GM19463 (cell line): ENCODE measurements around the gene OR52A5.
"Not testable (repeated sequence)": the region's sequence is repeated elsewhere in the genome, so short reads cannot be mapped to it uniquely, and the experiment has no call there.

Source experiments
- ATAC-seq: cut with Tn5 transposase; IDR thresholded peaks from one replicate; pipeline ENCODE4 v1.9.1; 2021; ENCODE audit warnings: mild to moderate bottlenecking, moderate library complexity; ENCODE audit not compliant: unreplicated experiment

The OR52A5 gene

DNA sequence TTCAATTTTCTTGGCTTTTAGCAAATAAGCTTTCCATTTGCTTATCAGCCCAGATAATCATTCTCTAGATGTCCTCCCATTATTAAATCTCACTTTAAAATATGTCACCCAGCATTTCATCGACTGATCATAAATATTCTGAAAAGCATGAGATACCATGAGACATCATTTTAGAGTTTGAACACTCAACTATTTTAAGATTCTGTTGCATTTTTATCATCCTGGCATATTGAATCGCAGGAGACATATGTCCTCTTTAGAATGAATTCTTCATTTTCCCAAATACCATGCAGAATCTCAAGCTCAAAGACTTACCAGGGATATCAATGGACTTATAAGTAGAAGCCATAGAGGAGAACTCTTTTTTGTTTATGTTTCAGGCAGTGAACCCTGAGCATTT, at the start of gene OR52A5:
TSS of gene OR52A5 (minus strand) at position 361 of the 400 bp plus-strand sequence. CDS start 5,714 bp downstream, outside the sequence.
- ATAC-seq, result no peak

DNA sequence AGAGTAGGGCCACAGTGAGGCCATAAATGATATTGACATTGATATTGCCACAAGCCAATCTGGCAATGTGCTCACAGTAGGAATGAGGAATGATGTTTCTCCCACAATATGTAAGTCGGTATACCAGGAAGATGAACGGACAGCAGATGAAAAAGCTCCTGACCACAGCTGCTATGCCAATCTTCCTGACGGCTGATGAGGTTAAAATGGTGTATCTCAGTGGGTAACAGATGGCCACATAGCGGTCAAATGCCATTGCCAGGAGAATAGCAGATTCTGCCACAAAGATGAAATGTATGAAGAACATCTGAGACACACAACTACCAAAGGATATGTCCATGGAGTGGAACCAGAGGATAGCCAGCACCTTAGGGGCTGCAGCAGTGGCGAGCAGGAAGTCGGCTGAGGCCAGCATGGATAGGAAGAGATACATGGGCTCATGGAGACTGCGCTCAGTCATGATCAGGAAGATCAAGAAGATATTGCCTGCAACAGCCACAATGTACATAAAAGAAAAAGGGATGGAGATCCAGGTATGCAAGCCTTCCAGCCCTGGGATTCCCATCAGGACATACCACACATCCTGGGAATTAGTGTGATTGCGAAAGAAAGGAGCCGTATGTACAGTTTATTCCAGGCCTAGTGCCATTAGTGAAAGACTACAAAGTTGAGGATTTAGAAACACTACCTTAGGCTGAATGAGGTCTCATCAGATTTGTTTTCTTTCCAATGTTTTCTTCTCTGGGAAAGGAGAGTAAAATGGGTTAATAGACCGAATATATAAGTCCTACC, 40.1 kb upstream of the OR52A5 start:
- ATAC-seq, result no peak

DNA sequence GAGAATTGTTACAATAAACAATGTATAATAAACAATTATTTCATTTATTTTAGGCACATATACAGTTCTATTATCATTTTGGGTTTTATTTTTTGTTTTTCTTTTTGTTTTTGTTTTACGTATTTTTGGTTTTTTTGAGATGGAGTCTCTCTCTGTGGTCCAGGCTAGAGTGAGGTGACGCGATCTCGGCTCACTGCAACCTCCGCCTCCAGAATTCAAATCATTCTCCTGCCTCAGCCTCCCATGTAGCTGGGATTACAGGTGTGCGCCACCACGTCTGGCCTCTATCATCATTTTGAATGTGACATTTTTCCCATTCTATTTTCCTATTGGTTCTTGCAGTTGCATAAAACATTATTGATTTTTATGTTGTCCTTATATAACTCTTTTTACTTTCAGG, 36.8 kb upstream of the OR52A5 start:
- no peak for ATAC-seq

DNA sequence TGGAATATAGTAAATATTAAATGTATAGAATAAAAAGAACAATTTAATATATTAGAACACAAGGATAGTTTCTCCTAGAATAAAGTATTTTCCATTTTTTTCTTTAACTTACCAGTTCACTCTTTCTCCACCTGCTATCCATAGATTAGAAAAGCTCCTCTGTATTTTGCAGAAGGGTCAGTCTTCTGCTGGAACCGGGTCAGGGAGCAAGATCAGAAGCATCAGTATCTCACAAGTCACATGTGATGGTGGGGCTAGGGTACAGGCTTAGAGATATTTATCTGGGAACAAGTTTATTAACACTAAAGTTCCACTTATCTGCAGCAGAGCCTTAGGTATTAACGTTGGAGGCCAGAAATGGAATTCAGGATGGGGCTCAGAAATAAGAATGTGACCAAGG, 33.7 kb upstream of the OR52A5 start:
- no peak for ATAC-seq

DNA sequence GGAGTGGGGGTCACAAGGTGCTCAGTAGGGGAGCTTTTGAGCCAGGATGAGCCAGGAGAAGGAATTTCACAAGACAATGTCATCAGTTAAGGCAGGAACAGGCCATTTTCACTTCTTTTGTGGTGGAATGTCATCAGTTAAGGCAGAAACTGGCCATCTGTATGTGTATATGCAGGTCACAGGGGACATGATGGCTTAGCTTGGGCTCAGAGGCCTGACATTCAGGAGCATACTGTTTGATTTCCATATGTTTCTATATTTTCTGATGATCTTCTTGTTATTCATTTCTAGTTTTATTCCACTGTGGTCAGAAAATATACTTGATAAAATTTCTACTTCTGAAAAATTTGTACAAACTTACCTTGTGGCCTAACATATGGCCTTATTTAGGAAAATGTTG, 27.7 kb upstream of the OR52A5 start:
- ATAC-seq, result not testable (repeated sequence)

DNA sequence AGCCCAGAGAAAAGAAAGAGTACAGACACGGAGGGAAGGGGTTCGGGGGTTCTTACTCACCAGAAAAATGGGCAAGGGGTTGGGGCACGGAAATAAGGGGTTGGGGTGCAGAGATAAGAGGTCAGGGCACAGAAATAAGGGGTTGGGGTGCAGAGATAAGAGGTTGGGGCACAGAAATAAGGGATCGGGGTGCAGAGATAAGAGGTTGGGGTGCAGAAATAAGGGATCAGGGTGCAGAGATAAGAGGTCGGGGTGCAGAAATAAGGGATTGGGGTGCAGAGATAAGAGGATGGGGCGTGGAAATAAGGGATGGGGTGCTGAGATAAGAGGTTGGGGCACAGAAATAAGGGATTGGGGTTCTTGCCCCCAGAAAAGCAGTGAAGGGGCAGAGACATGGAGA, 26.7 kb upstream of the OR52A5 start:
- not testable (repeated sequence) for ATAC-seq

DNA sequence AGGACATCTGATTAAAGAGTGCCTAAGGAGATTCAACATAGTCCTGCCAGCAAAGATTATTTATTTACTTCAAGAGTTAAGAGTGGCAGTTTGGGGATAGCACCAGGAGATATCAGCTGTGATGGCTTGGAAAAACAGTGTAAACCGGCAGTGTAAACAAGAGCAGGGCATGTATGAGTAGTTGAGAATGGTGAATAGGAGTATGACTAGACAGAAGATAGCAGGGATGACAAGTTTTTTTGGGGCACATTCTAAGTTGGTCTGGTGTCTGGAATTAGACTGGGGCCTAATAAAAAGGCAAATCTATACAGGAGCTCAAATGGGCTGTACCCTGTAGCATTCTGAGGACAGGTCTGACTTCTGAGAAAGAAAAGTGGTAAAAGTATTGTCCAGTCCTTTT, 22.9 kb upstream of the OR52A5 start:
- not testable (repeated sequence) for ATAC-seq

DNA sequence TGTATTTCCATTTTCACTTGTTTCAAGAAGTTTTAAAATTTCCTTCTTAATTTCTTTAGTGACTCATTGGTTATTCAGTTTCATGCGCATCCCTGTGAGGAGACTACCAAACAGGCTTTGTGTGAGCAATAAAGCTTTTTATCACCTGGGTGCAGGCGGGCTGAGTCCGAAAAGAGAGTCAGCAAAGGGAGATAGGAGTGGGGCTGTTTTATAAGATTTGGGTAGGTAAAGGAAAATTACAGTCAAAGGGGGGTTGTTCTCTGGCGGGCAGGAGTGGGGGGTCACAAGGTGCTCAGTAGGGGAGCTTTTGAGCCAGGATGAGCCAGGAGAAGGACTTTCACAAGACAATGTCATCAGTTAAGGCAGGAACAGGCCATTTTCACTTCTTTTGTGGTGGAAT, 22.1 kb upstream of the OR52A5 start:
- ATAC-seq, result not testable (repeated sequence)

DNA sequence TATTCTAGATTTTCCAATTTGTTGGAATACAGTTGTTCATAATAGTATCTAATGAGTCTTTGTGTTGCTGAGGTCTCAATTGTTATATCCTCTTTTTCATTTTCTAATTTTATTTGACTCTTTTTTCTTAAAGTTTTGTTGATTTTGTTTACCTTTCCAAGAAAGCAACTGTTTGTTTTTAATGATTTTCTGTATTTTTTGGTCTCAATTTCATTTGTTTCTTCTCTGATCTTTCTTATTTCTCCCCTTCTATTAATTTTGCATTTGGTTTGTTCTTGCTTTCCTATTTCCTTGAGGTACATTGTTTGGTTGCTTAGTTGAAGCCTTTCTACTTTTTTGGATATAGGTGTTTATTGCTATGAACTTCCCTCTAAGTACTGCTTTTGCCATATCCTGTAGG, 21.6 kb upstream of the OR52A5 start:
- ATAC-seq, result no peak

DNA sequence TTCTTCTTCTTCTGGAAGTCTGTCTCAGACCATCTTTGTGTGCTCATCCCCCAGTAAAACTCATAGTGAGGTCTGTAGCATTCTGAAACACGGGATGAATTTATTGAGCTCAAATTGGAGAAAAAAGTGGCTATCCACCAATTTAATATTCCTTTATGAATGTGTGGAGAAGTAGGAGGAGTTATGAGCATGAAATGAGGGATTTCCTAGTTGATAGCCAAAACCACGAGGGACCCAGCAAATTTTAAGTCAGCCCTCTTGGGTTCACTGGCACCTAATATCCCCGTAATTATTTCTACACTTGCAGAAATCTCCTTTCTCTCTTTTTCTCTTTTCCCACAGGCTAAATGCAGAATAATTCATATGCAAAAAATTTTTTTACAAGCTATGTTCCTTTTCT, 16.5 kb upstream of the OR52A5 start, which contains the start of gene OR52A1:
TSS of gene OR52A1 (minus strand) at position 101 of the 400 bp plus-strand sequence. CDS start 2,388 bp downstream, outside the sequence.
- ATAC-seq, result no peak

DNA sequence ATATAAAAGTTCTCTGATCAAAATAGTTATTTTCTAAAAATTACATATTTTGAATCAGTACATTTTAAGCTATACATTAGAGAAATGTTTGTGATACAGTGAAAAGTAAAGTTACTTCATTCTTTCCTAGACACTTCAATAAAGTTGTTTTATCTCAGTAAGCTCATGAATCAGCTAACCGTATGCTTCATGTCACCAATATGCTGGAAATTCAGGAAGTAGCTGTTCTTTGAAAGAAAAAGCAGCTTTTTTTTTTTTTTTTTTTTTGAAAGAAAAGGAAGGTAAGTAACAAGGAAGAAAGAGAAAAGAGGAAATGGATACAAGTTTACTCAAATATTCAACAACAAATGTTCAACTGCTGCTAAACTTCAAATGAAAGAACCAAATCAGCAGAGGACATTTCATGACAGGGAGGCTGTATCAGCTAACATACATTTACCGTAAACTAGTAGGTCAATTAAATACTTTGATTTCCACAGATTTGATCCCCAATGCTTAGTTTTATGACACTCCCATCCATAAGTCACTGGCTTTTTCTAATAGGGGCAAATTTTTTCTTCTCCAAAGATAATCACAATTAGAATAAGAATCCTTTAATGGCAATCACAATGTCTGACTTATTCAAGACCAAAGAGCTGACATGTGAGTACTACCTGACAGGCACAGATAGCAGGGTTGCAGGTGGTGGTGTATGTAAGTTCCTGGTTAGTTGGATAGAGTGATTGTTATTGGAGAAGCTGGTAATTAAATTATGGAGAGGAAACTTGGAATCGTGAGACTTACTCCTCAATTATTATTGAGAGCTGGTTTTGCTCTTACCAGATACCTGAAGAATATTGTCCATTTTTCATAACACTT, 15.6 kb upstream of the OR52A5 start:
- ATAC-seq, result no peak

DNA sequence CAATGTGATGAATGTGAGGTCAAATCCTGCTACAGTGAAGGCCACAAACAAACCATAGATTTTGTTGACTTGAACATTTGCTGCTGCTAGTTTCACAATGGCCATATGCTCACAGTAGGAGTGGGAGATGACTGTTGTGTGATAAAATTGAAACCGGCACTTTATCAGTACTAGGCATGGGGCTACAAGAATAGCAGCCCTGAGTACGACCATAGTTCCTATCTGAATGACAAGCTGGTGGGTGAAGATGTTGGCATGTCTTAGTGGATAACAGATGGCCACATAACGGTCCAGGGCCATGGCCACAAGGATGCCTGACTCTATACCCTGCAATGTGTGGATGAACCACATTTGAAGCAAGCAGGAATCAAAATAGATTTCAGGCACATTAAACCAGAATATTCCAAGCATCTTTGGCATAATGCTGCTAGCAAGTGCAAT, 13.6 kb upstream of the OR52A5 start:
- ATAC-seq, result no peak

DNA sequence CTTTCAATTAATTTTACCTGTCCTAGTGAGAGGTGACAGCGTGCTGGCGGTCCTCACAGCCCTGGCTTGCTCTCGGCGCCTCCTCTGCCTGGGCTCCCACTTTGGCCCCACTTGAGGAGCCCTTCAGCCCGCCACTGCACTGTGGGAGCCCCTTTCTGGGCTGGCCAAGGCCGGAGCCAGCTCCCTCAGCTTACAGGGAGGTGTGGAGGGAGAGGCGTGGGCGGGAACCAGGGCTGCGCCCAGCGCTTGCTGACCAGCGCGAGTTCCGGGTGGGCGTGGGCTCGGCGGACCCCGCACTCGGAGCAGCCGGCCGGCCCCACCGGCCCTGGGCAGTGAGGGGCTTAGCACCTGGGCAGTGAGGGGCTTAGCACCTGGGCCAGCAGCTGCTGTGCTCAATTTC, 6.0 kb upstream of the OR52A5 start:
- not testable (repeated sequence) for ATAC-seq

DNA sequence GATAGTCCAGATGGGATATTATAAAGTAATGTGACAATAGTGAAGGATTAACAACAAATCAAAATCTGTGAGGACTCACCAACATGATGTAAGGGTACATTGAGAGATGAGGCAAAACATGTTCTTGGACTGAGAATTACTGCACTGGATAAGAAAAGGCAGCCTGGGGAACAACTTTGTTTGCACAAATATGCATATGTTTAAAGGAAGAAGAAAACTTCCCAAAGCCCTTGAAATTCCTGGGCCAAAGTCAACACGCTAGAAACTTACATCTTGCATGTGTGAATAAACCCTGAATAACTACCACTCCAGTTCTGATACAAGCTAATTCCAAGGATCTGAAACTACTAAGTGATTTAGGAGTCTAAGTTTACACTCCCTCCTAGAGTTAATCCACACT, 1.1 kb downstream of the OR52A5 start:
- no peak for ATAC-seq

DNA sequence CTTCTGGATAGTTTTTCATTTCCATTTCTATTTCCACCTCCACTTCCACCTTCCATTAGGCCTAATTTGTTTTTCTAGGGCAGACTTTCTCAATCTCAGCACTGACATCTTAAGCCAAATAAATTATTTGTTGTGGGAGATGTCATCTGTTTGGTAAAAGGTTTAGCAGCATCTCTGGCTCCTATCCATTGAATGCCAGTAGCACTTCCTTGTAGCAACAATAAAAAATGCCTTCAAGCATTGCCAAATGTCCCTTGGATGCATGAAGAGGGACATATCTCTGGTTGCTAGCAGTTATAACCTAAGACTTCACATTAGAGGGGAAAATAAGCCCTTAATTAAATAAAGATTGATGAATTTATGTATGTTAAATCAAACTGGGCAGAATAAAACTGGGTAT, 1.9 kb downstream of the OR52A5 start:
- no peak for ATAC-seq

DNA sequence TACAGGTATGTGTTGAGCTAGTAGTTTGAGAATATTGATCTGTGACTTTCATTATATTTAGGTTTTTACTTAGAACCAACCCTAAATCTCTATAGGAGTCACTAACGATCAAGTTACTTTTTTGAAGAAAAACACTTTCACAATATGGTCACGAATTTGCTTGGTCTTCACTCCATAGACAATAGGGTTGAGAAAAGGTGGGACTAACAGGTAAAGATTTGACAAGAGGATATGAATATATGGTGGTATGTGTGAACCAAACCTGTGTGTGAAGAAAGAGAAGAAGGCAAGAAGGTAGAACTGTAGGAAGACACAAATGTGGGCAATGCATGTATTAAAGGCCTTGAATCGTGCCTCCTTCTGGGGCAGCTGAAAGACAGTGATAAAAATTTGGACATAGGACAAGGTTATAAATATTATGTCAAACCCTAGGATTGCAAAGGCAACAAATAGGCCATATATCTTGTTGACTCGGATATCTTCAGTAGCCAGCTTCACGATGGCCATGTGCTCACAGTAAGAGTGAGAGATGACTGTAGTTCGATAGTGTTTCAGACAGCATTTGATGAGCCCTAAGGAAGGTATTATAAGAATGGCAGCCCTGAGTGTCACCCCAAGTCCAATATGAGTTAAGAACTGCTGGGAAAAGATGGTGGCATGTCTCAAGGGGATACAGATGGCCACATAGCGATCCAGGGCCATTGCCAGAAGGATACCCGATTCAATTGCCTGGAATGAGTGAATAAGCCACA, 6.4 kb downstream of the OR52A5 start:
- no peak for ATAC-seq

DNA sequence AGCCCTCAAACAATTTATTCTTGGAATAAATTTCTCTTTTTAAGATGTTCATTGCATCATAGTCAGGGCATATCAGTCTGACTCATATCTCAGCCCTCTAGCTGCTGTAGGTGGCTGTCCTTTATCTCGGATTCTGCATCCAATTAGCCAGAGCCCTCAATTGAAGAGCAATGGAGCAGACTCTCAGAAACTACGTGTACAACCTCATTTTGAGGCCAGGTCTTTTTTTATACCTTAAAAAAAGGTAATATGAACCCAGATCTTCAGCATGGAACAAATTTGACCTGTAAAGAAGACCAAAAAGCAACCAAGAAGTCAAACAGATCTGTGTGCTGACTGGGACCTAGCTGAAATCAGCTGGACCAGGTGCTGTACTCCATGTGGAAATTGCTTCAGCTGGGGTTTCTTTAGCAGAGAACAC, 8.7 kb downstream of the OR52A5 start:
- ATAC-seq, result no peak

DNA sequence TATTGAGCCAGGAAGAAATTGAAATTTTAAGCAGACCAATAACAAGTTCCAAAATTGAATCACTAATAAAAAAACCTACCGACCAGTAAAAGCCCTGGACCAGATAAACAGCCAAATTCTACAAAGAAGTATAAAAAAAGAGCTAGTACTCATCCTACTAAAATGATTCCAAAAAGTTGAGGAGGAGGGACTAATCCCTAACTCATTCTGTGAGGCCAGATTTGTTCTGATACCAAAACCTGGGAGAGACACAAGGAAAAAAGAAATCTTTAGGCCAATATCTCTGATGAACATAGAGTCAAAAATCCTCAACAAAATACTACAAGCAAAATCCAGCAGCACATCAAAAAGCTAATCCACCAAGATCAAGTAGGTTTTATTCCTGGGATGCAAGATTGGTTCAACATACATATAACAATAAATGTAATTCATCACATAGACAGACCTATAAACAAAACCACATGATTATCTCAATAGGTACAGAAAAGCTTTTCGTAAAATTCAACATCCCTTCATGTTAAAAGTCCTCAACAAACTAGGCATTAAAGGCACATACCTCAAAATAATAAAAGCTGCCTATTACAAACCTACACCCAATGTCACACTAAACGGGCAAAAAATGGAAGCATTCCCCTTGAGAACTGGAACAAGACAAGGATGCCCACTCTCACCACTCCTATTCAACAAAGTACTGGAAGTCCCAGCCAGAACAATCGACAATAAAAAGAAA, 13.1 kb downstream of the OR52A5 start:
- ATAC-seq, result no peak

DNA sequence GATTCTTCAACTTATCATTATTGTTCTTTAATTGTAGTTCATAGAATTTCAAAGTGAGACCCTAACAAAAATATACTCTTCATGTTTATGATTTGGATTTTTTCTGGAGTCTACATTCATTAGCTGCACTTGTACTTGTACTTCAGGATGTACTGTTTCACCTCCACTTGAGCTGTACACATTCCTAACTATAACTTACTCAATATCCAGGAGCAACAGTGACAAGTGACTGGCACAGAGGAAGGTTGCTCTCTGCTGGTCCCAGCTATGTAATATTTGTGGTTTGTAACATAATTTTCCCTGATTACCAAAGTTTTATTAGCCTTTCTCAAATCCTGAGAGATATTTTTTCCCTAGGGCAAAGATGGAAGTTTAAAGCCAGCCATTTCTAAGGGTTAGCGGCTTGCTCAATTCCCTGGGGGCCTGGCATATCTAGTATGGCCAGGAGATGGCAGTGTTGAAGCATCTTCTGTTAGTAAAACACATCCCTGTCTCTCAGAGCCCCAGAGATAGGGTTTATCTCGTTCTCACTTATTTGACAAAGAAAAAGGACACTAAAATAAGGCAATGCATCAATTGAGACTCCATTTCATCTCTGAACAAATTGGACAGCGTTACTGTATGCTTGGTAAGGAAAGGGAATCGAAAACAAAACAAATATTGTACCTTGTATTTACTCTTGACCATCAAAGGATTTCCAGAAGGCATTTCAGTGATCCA, 14.2 kb downstream of the OR52A5 start:
- peak; percentile 92 for ATAC-seq

DNA sequence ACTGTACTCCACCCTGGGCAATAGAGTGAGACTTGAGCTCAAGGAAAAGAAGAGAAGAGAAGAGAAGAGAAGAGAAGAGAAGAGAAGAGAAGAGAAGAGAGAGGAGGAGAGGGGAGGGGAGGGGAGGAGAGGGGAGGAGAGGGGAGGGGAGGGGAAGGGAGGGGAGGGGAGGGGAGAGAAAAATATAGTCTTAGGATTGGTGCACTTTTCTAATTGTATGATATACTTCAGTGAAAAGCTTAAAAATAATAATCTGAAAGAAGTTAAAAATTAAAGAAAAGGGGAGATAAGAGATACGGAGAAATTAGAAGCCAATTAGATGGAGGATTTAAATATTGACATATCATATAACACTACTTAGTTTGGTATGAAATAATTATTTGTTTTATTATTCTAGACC, 19.3 kb downstream of the OR52A5 start:
- ATAC-seq, result no peak
